ENCODE data around the gene DRD2.

GRCh38 chr11:113384551-113384950 is 90.6 kb downstream of the DRD2 start:
- TF ChIP-seq REST (IDR thresholded peaks at IDR 0.05; ENCODE audit: low read depth) (no peak), EP300 (IDR thresholded peaks at IDR 0.05; ENCODE audit: borderline replicate concordance) (no peak), TAF1 (IDR thresholded peaks at IDR 0.05; ENCODE audit: low read depth) (no peak), FOXM1 (IDR thresholded peaks at IDR 0.05; ENCODE audit: borderline replicate concordance, low read depth) (no peak)

All from Ishikawa (cell line).